ENCODE measurements around the gene HDAC6.
"Not testable (repeated sequence)": the region's sequence is repeated elsewhere in the genome, so short reads cannot be mapped to it uniquely, and the experiment has no call there.

HDAC6 gene

DNA sequence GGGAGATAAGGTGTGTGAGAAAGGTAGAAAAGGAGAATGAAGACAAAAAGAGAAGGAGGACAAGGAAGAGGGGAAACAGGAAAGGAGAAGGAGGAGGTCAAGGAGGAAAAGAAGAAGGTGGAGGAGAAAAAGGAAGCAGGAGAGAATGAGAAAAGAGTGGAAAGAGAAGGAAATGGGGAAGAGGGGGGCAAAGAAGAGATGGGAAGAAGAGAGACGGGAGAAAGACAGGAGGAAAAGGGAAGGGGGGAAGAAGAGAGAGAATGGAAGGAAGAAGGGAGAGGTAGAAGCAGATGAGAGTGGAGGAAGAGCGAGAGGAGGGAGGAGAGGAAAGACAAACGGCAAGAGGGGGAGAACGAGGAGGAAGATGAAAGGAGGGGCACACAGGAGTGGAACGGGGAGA is 11.4 kb upstream of the HDAC6 start:
- no peak for DNase-seq

DNA sequence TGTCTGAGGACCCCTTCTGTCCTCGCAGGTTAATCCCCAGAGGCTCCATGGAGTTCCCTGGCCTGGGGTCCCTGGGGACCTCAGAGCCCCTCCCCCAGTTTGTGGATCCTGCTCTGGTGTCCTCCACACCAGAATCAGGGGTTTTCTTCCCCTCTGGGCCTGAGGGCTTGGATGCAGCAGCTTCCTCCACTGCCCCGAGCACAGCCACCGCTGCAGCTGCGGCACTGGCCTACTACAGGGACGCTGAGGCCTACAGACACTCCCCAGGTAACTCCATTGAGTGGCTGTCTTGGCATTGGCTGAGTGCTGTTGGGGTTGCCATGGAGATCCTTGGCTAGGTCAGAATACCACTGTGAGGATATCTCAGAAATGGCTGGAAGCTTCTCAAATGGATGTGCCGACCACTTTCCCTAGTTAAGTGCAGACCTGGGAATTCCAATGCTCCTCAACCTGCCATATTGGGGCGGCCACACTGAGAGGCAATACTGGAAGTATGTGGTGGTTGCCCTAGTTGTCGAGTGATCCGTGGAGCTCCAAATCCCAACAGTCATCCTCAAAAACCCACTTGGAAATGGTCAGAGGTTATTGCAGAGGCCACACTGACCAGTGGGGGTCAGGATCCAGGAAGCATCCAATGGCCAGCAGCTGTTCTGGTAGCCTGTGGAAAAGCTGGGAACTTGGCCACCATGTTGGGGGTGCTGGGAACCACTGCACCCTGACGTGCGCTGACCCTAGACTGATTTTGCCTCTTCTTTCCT is 10.6 kb upstream of the HDAC6 start:
- no peak for DNase-seq

DNA sequence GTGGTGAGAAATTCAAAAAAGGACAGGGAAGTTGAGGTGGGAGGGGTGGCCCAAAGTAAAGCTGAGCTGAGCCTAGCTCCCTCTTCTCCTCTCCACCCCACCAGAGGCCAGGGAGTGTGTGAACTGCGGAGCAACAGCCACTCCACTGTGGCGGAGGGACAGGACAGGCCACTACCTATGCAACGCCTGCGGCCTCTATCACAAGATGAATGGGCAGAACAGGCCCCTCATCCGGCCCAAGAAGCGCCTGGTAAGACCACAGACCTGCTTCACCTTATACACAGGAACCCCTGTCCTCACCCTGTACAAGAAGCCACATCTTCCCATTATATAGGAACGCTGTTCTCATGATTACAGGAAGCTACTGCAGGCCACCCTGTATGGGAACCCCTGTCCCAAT is 9.6 kb upstream of the HDAC6 start:
- DNase-seq = no peak

- no peak for DNase-seq
These were observed 7.9 kb upstream of the HDAC6 start for GRCh38 chrX:48793935-48794334.

GRCh38 chrX:48794340-48794910 is 7.4 kb upstream of the HDAC6 start:
- no peak for DNase-seq

- DNase-seq = no peak
These were observed 6.9 kb upstream of the HDAC6 start for GRCh38 chrX:48794911-48795515.

DNA sequence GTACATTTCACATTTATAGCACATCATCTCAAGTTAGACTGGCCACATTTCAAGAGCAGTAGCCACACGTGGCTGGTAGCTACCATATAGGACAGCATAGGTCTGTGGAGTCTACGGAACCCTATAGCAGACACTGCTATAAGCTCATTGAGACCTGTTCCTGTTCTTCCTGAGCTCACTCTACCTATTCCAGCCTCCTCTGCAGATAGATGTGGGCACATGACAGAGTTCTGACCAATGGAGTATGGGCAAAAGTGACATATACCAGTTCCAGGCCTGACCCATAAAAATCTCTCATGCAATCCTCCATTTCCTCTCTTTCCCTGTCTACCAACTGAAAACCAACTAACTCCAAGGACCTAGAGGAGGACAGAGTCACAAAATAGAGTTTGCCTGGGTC is 3.5 kb upstream of the HDAC6 start:
- no peak for DNase-seq

DNA sequence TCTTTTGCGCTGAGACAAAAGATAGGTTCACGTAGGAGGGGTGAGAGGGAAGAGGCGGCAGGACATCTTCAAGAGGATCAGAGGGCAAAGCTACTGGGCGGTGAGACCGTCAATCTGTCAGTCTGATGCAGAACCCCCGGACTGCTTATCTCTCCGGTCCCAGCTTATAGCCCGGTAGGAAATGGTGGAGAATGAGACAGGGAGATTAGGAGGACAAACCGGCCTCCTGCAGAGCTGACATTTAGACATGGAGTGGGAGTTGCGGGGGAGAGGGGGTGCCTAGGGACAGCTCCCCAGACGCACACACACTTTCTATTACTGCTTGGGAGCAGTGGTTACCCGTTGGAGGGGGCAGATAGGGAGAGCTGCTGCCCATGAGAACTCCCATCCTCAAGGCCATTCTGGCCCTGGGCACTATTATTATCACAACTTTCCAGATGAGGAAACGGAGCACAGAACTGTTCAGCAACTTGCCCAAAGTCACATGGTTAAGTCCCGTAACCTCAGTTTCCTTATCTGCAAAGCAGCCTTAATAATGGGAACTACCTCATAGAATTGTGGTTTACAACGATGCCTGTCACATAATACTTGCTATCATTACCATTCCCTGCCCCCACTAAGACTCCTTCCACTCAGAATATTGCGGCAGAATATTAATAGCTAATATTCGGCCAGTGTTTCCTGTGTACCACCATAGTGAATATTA is 1.1 kb upstream of the HDAC6 start:
- DNase-seq = no peak

DNA sequence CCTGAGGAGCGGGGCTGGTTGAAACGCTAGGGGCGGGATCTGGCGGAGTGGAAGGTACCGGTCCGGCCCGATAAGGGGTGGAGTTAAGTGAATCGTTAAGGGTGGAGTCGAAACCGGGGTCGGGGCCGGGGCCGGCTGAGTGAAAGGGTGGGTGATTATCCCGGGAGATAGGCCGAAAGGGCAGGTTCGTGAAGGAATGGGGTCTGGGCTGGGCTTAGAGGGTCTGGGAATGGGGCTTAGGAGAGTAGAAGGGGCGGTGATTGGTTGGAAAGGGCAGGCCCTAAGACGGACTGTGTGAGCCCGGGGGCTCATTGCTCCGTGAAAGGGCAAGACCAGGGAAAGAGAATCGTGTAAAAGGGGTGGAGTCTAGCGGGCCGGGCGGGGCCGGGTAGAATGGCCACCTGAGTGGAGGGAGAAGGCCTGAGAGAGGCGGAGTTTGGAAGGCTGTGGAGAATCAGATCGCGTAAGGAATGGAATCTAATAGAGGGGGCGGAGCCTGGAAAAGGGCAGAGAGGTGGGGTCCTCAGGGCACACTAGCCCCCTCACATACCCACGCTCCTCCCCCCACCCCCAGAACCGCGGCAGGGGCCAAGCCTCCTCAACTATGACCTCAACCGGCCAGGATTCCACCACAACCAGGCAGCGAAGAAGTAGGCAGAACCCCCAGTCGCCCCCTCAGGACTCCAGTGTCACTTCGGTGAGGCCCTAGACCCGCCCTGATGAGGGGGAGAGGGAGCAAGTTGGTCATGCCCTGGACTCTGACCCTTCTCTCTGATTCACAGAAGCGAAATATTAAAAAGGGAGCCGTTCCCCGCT is 430 bp downstream of the HDAC6 start:
- no peak for DNase-seq

DNA sequence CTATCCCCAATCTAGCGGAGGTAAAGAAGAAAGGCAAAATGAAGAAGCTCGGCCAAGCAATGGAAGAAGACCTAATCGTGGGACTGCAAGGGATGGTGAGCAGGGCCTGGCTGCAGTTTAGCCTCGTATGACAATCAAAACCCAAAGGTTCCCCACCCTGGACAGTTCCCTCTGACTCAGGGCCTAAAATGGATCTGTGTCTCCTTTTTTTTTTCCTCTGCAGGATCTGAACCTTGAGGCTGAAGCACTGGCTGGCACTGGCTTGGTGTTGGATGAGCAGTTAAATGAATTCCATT is 986 bp downstream of the HDAC6 start:
- DNase-seq = no peak

DNA sequence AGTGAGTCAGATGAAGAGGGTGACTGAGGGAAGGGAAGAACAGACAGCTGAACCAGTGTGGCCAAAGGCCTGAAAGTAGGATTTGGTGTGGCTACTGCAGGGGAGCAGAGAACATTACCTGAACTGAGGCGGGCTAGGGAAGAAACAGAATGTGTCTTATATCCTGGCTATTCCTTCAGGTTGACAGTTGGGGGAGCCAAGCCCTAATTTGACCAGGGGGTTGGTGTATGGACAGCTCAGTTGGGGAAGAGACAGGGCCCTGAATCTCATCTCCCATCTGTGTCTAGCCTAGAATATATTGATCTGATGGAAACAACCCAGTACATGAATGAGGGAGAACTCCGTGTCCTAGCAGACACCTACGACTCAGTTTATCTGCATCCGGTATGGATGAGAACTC is 4.2 kb downstream of the HDAC6 start:
- DNase-seq = no peak

DNA sequence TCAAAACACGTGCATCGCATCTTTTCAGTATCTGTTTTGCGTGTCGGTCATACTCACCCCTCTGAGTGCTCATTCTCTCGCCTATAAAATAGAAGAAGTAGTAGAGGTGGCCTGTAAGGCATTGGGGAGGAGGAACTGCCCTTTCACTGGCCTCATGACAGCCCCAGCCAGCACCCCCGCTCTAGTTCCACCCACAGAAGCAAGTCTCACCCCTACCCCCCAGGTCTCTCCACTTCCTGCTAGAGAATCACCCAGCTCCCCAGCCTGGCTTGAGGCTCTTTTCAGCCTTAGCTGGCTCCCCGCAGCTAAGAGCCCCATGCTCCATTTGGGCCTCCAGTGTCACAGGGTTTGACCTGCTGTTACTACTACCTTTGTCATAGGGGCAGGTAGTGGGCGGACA is 11.8 kb downstream of the HDAC6 start:
- no peak for DNase-seq

DNA sequence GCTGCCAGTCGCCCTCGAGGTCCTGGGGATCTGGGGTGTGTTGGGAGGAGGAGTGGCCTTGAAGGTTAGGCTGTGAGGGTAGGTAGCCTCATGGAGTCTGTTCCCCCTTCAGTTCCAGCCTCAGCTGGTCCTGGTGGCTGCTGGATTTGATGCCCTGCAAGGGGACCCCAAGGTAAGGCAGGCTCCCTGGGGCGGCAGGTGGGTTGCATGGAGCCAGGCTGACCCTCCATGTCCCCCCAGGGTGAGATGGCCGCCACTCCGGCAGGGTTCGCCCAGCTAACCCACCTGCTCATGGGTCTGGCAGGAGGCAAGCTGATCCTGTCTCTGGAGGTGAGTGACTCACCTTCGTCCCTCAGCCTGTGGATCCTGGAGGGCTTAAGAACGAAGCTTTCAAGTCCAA is 12.9 kb downstream of the HDAC6 start:
- DNase-seq = no peak

GRCh38 chrX:48815266-48815665 is 13.4 kb downstream of the HDAC6 start:
- DNase-seq = no peak

DNA sequence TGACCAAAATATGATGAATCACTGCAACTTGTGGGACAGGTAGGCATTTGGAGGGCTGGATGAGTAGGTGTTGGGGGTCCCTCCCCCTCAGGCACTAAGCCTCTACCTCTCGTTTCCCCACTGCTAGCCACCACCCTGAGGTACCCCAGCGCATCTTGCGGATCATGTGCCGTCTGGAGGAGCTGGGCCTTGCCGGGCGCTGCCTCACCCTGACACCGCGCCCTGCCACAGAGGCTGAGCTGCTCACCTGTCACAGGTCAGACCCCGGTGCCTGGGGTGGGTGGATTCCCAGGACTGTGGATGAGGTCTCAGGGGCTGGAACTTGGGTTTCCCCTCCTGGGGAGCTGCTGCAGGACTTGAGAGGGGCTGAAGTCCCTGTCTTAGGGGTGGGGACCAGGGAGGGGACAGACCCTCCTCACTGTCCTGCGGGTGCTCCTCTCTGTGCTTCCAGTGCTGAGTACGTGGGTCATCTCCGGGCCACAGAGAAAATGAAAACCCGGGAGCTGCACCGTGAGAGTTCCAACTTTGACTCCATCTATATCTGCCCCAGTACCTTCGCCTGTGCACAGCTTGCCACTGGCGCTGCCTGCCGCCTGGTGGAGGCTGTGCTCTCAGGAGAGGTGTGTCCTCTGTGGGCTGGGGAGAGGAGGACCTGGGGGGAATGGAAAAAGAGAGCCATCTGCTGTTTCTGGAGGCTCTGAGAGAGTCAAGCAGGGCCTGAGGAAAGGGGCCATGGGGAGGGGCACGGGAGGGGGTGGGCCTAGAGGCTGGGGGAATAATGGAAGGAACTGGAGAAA is 14.3 kb downstream of the HDAC6 start:
- DNase-seq = no peak

GRCh38 chrX:48818098-48818497 is 16.2 kb downstream of the HDAC6 start:
- DNase-seq = no peak

DNA sequence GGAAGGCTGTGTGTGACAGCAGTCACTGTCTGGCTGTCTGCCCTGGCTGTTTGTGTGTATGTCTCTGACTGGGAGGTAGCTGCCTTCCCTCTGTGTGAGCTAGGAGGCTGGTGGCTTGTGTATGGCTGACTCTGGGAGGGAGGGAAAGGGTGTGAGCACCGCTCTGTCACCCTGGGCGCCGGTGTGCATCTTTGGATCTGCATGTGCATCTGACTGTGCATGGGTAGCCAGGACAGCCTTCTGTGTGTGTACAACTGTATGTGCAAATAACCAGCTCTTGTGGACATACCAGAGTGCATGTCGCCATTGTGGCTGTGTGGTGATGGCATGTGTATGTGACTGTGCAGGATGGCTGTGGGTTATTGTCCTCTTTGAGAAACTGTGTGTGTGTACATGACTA is 17.0 kb downstream of the HDAC6 start:
- DNase-seq = no peak

- DNase-seq = not testable (repeated sequence)
These were observed 17.5 kb downstream of the HDAC6 start for GRCh38 chrX:48819394-48819793.

- DNase-seq = no peak
These were observed 21.2 kb downstream of the HDAC6 start for GRCh38 chrX:48823053-48823452.

- no peak for DNase-seq
These were observed 22.2 kb downstream of the HDAC6 start for GRCh38 chrX:48824066-48824465.

DNA sequence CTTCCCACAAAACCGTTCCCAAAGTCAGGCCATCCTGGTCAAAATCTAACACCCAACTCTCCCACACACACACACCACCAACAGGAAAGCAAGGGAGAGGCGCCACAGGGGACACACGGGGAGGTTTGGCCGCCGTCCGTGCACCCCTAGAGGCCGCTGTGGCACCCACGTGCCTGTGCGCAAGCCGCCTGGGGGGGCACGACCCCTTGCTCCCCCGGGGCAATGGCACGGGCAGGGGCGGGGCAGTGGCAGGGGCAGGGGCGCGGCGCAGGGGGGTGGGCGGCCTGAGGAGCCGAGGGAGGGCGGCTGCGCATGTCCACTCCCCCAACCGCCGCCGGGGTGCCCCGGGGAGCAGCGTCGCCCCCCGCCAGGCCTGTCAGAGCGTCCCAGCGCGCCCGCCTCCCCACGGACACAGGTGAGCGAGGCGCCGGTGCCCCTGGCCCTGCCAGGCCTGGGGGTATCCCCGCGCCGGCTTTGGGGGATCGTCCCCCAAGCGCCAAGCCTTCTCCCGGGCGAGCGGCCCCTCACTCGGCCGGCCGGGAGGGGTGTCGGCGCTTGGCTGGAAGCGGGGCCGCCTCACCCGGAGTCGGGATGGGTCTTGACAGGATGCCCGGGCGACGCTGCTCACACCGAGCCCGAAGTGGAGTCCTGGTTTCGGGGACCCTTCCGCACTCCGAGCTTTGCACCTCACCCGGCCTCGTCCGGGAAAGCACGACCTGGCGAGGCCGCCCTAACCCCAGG is 24.4 kb downstream of the HDAC6 start, which contains the start of gene ERAS:
TSS of gene ERAS (plus strand) at position 379 of the 741 bp plus-strand sequence. CDS start 2,611 bp downstream, outside the sequence.
- DNase-seq = no peak

All from NCI-H1436 treated with DMSO at 0.1 percent for 48 hours (cell line).